LNCAP (cell line): Measurements from ENCODE around the gene MARF1.

Experiments used
- CTCF ChIP-seq: fragments of 450-650 bp; IDR thresholded peaks from 2 replicates; pipeline ENCODE4 v1.5.1; 2017; ENCODE audit warnings: mild to moderate bottlenecking

The MARF1 gene

DNA sequence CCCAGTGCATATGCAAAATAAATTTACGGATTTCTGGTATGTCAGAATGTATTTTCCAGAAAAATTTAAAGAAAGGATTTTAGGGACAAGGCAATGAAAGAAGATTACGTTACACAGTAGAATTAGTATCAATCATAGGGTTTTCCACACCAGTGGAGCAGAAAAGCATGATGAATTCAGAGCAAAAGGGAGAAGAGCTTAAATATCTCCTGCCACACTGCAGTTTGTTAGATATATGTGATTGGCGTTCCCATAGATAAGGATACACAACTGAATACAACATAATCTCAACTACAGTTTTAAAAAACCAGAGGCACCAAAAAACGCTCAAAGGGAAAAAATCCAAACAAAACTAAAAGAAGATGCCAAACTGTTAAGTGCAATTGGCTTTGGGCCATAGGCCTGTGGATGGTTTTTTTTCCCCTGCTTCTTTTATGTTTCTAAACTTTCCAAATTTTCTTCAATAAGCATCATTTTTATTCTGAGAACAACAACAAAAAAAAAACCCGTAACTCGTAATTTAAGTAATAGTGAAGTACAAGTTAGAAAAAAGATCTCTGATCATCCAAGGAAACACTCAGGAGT, 22.3 kb downstream of the MARF1 start:
- no peak for TF ChIP-seq CTCF

GRCh38 chr16:15618392-15618791, 24.6 kb downstream of the MARF1 start:
- no peak for TF ChIP-seq CTCF

GRCh38 chr16:15617901-15618300, 25.1 kb downstream of the MARF1 start:
- TF ChIP-seq CTCF: no peak

- no peak for TF ChIP-seq CTCF
These were observed 26.3 kb downstream of the MARF1 start for GRCh38 chr16:15616475-15617165.

GRCh38 chr16:15616012-15616411, 26.9 kb downstream of the MARF1 start:
- TF ChIP-seq CTCF: no peak

- TF ChIP-seq CTCF: no peak
These were observed 29.3 kb downstream of the MARF1 start for GRCh38 chr16:15613676-15614075.

DNA sequence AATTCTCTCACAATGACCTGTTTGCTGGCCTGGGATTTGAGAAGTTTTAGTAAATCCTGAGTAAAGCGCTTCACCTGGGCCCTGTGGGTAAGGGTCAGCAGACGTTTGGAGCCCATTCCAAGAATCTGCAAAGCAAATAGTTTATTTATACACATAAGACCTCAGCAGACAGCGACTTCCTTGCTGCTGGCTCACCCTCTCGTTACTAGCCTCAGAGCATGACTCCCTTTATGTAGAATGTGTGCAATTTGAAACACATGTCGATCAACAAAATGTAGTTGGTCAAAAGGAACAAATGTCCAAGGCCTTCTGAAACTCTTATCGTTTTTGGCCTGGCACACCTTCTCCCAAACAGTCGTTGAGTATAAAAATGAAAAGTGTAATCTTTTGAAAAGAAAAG, 31.3 kb downstream of the MARF1 start:
- TF ChIP-seq CTCF: no peak
